ENCODE data around the gene RC3H2. TPM values are rescaled to one million over a fixed set of nuclear protein-coding genes. Genes with fewer than 3 reads are reported as not detected.

RC3H2 gene
- polyA plus RNA-seq, 2 of the 4 experiments (the other 2 are of a cell fraction) = 15.1 to 43.6 TPM

DNA sequence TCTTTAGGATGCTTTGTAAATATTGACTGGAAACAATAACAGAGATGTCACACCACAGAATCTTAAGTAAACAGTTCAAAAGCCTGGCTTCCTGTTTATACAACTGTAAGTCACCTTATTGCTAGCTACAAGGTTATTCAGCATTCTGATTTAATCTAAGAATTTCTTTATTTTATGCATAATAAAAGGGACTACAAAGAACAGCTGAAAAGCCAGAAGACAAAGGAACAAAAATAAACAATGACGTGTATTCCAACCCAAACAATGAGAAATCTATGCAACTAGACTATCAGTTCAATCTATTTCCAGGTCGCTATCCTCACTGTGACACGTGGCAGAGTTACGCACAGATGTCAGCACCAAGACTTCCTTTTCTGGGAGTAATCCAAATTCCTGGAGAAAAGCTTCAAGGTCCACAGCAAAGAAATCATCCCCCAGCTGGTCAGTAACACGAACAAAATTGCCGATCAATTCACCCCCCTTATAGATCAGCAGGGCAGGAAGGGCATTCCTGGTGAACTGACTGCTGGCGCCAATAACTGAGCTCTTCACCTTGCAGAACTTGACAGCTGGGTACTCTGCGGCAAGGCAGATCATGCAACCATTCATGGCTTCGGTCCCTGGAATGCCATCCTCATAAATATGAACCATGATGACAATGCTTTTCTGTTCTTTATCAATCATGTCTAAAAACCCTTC lies 85.2 kb downstream of the RC3H2 start:
- DNase-seq (ENCODE audit: low read depth in 1 of 2, low spot score in 1 of 2) (no peak), FAIRE-seq (no peak), ATAC-seq (0 out of 6 replicates have a peak, but pooled peaks of 1 of the 2 experiments have one; percentile 20)
- no peaks in the 10 kb centered on the region for H3K9me3 ChIP-seq
- no peak overlapping the region for H3K27ac ChIP-seq
- peak overlapping the region; percentile 15; the same call in 1 of the 3 replicates for H3K4me2 ChIP-seq
- WGBS (ENCODE audit: missing lambda C conversion rate) = 62% methylated on average over 9 of the region's 9 CpGs
- ChIA-PET POLR2A (no interaction called here), CTCF (interaction anchor here (1.1 to 3.6 kb wide), 4 partner anchors 10 to 721 kb away, joined by 3 to 23 read pairs (median 5); no protein-coding TSS in a partner anchor)
- TF ChIP-seq CHD4 (IDR thresholded peaks at IDR 0.05; ENCODE audit: borderline replicate concordance) = no peak
- TF ChIP-seq HOXB5 (CRISPR knock-in tag; IDR thresholded peaks at IDR 0.05) = no peak
- TF ChIP-seq, protein P1, sequence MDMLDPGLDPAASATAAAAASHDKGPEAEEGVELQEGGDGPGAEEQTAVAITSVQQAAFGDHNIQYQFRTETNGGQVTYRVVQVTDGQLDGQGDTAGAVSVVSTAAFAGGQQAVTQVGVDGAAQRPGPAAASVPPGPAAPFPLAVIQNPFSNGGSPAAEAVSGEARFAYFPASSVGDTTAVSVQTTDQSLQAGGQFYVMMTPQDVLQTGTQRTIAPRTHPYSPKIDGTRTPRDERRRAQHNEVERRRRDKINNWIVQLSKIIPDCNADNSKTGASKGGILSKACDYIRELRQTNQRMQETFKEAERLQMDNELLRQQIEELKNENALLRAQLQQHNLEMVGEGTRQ (IDR thresholded peaks at IDR 0.05) = no peak
- TF ChIP-seq ZC3H11A (IDR thresholded peaks at IDR 0.05) = no peak
- no peak for TF ChIP-seq SMC3 (IDR thresholded peaks at IDR 0.05)
- TF ChIP-seq POLR2A (IDR thresholded peaks at IDR 0.05; ENCODE audit: low read length) = no peak
- TF ChIP-seq, protein P2, sequence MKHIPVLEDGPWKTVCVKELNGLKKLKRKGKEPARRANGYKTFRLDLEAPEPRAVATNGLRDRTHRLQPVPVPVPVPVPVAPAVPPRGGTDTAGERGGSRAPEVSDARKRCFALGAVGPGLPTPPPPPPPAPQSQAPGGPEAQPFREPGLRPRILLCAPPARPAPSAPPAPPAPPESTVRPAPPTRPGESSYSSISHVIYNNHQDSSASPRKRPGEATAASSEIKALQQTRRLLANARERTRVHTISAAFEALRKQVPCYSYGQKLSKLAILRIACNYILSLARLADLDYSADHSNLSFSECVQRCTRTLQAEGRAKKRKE (CRISPR knock-in tag; IDR thresholded peaks at IDR 0.05; ENCODE audit: low read depth) = no peak
- TF ChIP-seq ESRRA (IDR thresholded peaks at IDR 0.05; ENCODE audit: borderline replicate concordance, low read length) = no peak
- TF ChIP-seq, protein P3, sequence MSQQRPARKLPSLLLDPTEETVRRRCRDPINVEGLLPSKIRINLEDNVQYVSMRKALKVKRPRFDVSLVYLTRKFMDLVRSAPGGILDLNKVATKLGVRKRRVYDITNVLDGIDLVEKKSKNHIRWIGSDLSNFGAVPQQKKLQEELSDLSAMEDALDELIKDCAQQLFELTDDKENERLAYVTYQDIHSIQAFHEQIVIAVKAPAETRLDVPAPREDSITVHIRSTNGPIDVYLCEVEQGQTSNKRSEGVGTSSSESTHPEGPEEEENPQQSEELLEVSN (IDR thresholded peaks at IDR 0.05; ENCODE audit: borderline replicate concordance, low read depth) = no peak
- TF ChIP-seq ZSCAN20 (CRISPR knock-in tag; IDR thresholded peaks at IDR 0.05) = no peak
- no peak for TF ChIP-seq JUN (IDR thresholded peaks at IDR 0.05)
- TF ChIP-seq TP53 (CRISPR knock-in tag; IDR thresholded peaks at IDR 0.05) = no peak
- no peak for TF ChIP-seq GATA3 (IDR thresholded peaks at IDR 0.05; ENCODE audit: borderline replicate concordance)
- TF ChIP-seq HOXB13 (CRISPR knock-in tag; IDR thresholded peaks at IDR 0.05; ENCODE audit: low read depth) = no peak
- no peak for TF ChIP-seq RNF2 (IDR thresholded peaks at IDR 0.05; ENCODE audit: borderline replicate concordance, low read depth)
- TF ChIP-seq RARB (CRISPR knock-in tag; IDR thresholded peaks at IDR 0.05) = no peak
- no peak for TF ChIP-seq CBX2 (IDR thresholded peaks at IDR 0.05; ENCODE audit: borderline replicate concordance, low read depth)
- no peak for TF ChIP-seq EHMT2 (IDR thresholded peaks at IDR 0.05; ENCODE audit: low read depth)
- TF ChIP-seq SREBF2 (IDR thresholded peaks at IDR 0.05) = no peak
- TF ChIP-seq FOXS1 (CRISPR knock-in tag; IDR thresholded peaks at IDR 0.05) = no peak
- H3K4me1 ChIP-seq = peaks cover 15% of the 10 kb centered on the region; the same call in 2 of the 3 replicates
- H3K4me3 ChIP-seq = no peak overlapping the region

DNA sequence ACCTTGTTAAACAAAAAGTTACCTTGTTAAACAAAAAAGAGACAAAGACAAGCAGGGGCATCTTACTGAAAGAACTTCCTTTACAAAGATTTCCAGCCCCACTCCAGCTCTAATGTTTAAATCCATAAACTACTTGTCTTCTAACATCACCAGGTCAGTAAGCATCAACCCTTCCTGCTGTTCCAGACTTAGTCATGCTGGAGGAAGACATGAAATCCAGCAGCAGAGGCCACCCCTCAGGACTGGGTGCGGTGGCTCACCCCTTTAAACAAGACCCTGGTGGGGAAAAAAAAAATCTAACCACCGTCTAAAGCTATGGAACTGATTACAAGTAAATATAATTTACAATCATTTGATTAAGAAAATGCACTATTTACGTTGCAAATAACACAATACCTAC lies 85.8 kb downstream of the RC3H2 start:
- Histone ChIP-seq H3K27ac (no peak overlapping the region), H3K9me3 (no peaks in the 10 kb centered on the region), H3K4me3 (no peak overlapping the region), H3K4me2 (peak overlapping the region; percentile 15; the same call in 1 of the 3 replicates), H3K4me1 (peaks cover 18% of the 10 kb centered on the region; the same call in 2 of the 3 replicates)
- peak in 1 of 2 experiments; percentile 70; a peak in 3 of 6 replicates for ATAC-seq
- WGBS (ENCODE audit: missing lambda C conversion rate) = 38% methylated on average over 3 of the region's 3 CpGs
- CTCF ChIA-PET = interaction anchor here (1.0 to 3.6 kb wide), 5 partner anchors 10 to 1111 kb away, joined by 3 to 23 read pairs (median 4); no protein-coding TSS in a partner anchor
- DNase-seq (ENCODE audit: low read depth in 1 of 2, low spot score in 1 of 2) = no peak
- FAIRE-seq = no peak
- POLR2A ChIA-PET = no interaction called here
- TF ChIP-seq, protein P4, sequence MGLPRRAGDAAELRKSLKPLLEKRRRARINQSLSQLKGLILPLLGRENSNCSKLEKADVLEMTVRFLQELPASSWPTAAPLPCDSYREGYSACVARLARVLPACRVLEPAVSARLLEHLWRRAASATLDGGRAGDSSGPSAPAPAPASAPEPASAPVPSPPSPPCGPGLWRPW (IDR thresholded peaks at IDR 0.05) = no peak
- TF ChIP-seq MAZ (IDR thresholded peaks at IDR 0.05; ENCODE audit: borderline replicate concordance, low read depth, low read length) (no peak), RARB (CRISPR knock-in tag; IDR thresholded peaks at IDR 0.05) (no peak), MYC (IDR thresholded peaks at IDR 0.05; ENCODE audit: borderline replicate concordance, low read length) (no peak), PHF8 (IDR thresholded peaks at IDR 0.05; ENCODE audit: borderline replicate concordance, low read depth) (no peak), TP53 (CRISPR knock-in tag; IDR thresholded peaks at IDR 0.05) (no peak), HMGXB4 (CRISPR knock-in tag; IDR thresholded peaks at IDR 0.05; ENCODE audit: borderline replicate concordance) (no peak), RCOR1 (IDR thresholded peaks at IDR 0.05; ENCODE audit: low read depth, low read length) (no peak), CHD2 (IDR thresholded peaks at IDR 0.05; ENCODE audit: low read length, partially characterized antibody) (no peak), ESRRA (IDR thresholded peaks at IDR 0.05; ENCODE audit: borderline replicate concordance, low read length) (no peak), ZFP36 (IDR thresholded peaks at IDR 0.05; ENCODE audit: borderline replicate concordance, partially characterized antibody) (no peak), CTCF (IDR thresholded peaks at IDR 0.05) (no peak), SMC3 (IDR thresholded peaks at IDR 0.05) (no peak), HOXB13 (CRISPR knock-in tag; IDR thresholded peaks at IDR 0.05; ENCODE audit: low read depth) (no peak)
- TF ChIP-seq, protein P5, sequence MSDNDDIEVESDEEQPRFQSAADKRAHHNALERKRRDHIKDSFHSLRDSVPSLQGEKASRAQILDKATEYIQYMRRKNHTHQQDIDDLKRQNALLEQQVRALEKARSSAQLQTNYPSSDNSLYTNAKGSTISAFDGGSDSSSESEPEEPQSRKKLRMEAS (IDR thresholded peaks at IDR 0.05) = no peak
